GM12875 (cell line): ENCODE results near the gene CADPS.

Experiments
- H3K4me3 ChIP-seq: one replicate; pipeline ENCODE4 v1.5.1; 2011; ENCODE audit warnings: low read depth, low read length, control low read depth
- CTCF ChIP-seq: IDR thresholded peaks from 2 replicates; pipeline ENCODE4 v1.5.1; 2011; ENCODE audit warnings: low read depth, mild to moderate bottlenecking, control low read depth, inconsistent platforms, low read length, moderate library complexity, borderline replicate concordance; ENCODE audit not compliant: insufficient read depth

CADPS gene

GRCh38 chr3:62415312-62415801 lies 459.9 kb downstream of the CADPS start:
- TF ChIP-seq CTCF = no peak
- no peak overlapping the region for H3K4me3 ChIP-seq

GRCh38 chr3:62414786-62415185 lies 460.4 kb downstream of the CADPS start:
- no peak for TF ChIP-seq CTCF
- H3K4me3 ChIP-seq = no peak overlapping the region

- TF ChIP-seq CTCF = no peak
- H3K4me3 ChIP-seq = no peak overlapping the region
Measured at GRCh38 chr3:62413687-62414086, 461.5 kb downstream of the CADPS start.

GRCh38 chr3:62406945-62407344 lies 468.3 kb downstream of the CADPS start:
- no peak overlapping the region for H3K4me3 ChIP-seq
- TF ChIP-seq CTCF = no peak

- TF ChIP-seq CTCF = no peak
- no peak overlapping the region for H3K4me3 ChIP-seq
Measured at GRCh38 chr3:62405566-62405965, 469.6 kb downstream of the CADPS start.

- TF ChIP-seq CTCF = no peak
- no peak overlapping the region for H3K4me3 ChIP-seq
Measured at GRCh38 chr3:62405135-62405534, 470.1 kb downstream of the CADPS start.

GRCh38 chr3:62404321-62404720 lies 470.9 kb downstream of the CADPS start:
- no peak for TF ChIP-seq CTCF
- no peak overlapping the region for H3K4me3 ChIP-seq
